Endodermal cell (in vitro differentiated cells): ENCODE results near the gene KDSR. TPM values are rescaled to one million over a fixed set of nuclear protein-coding genes. Genes with fewer than 3 reads are reported as not detected.

Experiments
- DNase-seq: peaks from one replicate; pipeline ENCODE4 v3.0.0-alpha.2; 2017
- H3K27ac ChIP-seq: 2 replicates; pipeline ENCODE4 v1.5.1; 2013; ENCODE audit warnings: mild to moderate bottlenecking, low read depth, low read length, moderate library complexity
- H3K27me3 ChIP-seq: 2 replicates; pipeline ENCODE4 v1.6.1; 2013; ENCODE audit warnings: mild to moderate bottlenecking, low read length, moderate library complexity; ENCODE audit not compliant: insufficient read depth, control insufficient read depth, poor library complexity, severe bottlenecking
- H3K36me3 ChIP-seq: 2 replicates; pipeline ENCODE4 v1.7.0; 2013; ENCODE audit warnings: mild to moderate bottlenecking, low read length, moderate library complexity; ENCODE audit not compliant: control insufficient read depth, insufficient read depth
- H3K4me1 ChIP-seq: one replicate; pipeline ENCODE4 v1.7.0; 2013; ENCODE audit warnings: low read length; ENCODE audit not compliant: control insufficient read depth, insufficient read depth
- H3K4me3 ChIP-seq: 2 replicates; pipeline ENCODE4 v1.5.1; 2013; ENCODE audit warnings: mild to moderate bottlenecking, low read length, moderate library complexity
- H3K9ac ChIP-seq: 2 replicates; pipeline ENCODE4 v1.6.1; 2013; ENCODE audit warnings: mild to moderate bottlenecking, low read length, moderate library complexity; ENCODE audit not compliant: poor library complexity, severe bottlenecking; ENCODE audit errors: extremely low read depth
- H3K9me3 ChIP-seq: 2 replicates; pipeline ENCODE4 v1.6.1; 2013; ENCODE audit warnings: mild to moderate bottlenecking, low read length, moderate library complexity; ENCODE audit not compliant: control insufficient read depth
- H3K27ac Mint-ChIP-seq: 2 replicates; pipeline ENCODE4 v1.8.0; 2020; ENCODE audit warnings: mixed read lengths
- H3K27me3 Mint-ChIP-seq: 2 replicates; pipeline ENCODE4 v1.8.0; 2021; ENCODE audit warnings: mild to moderate bottlenecking, mixed read lengths; ENCODE audit not compliant: insufficient read depth
- H3K36me3 Mint-ChIP-seq: 2 replicates; pipeline ENCODE4 v1.8.0; 2020; ENCODE audit warnings: low read depth, mixed read lengths
- H3K4me1 Mint-ChIP-seq: 2 replicates; pipeline ENCODE4 v1.8.0; 2020; ENCODE audit warnings: mixed read lengths
- H3K4me3 Mint-ChIP-seq: 2 replicates; pipeline ENCODE4 v1.8.0; 2020; ENCODE audit warnings: mild to moderate bottlenecking, moderate library complexity, mixed read lengths
- H3K9me3 Mint-ChIP-seq: 2 replicates; pipeline ENCODE4 v1.8.0; 2020; ENCODE audit warnings: mild to moderate bottlenecking, mixed read lengths
- CTCF ChIP-seq: fragments of 200-600 bp; sonication (generic); conservative IDR thresholded peaks from 2 replicates; pipeline ENCODE4 v1.5.0; 2021; ENCODE audit warnings: antibody characterized with exemption, mild to moderate bottlenecking
- WGBS, 2 experiments: methylation state at CpG; one replicate each; pipeline versions ENCODE4 v1.1.5 to v1.1.7; 2013; ENCODE audit warnings: missing lambda C conversion rate in 2 of 2, mixed read lengths in 1 of 2; ENCODE audit not compliant: insufficient coverage in 1 of 2, insufficient read length in 1 of 2; 5-methylcytosine and 5-hydroxymethylcytosine counted together
- total RNA-seq, 2 donors: library from RNA; stranded (reverse); fragmentation: NEBNext Ultra II Directional in 1 of 2; extraction: Animal tissue kit (Norgen Biotek cat#: 25700) in 1 of 2; gene quantifications; 2 replicates in 1 of 2; 3 replicates in 1 of 2; pipeline ENCODE4 v1.2.1, GENCODE V29; 2021

Gene KDSR
- total RNA-seq, 2 donors from 2014 or later: 39.3 to 51.0 TPM

DNA sequence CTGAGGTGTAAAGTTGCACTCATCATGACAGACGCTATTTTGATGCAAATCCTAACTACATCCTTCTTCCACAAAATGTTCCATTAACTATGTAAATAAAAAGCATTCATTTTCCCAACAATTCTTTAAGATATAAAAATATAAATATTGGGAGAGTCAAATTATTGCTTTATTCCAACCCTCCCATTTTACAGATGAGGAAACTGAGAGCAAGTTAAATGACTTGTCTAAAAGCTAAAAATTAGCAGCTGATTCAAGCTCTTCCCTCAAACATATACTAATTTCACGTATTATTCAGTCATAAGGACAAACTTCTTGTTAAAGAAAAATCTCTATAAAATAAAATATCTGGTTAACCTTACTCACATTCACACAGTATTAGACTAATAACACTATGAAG lies 16.8 kb downstream of the KDSR start:
- H3K27me3 Mint-ChIP-seq: no peaks in the 10 kb centered on the region
- no peaks in the 10 kb centered on the region for H3K9me3 Mint-ChIP-seq
- peaks cover 67% of the 10 kb centered on the region for H3K36me3 Mint-ChIP-seq
- H3K4me3 Mint-ChIP-seq: no peak overlapping the region
- H3K4me1 Mint-ChIP-seq: no peaks in the 10 kb centered on the region
- no peak overlapping the region for H3K9ac ChIP-seq
- no peak overlapping the region for H3K27ac Mint-ChIP-seq
- no peak overlapping the region for H3K4me3 ChIP-seq
- no peak overlapping the region for H3K27ac ChIP-seq
- peaks cover 68% of the 10 kb centered on the region for H3K36me3 ChIP-seq
- no peak for TF ChIP-seq CTCF
- H3K27me3 ChIP-seq: no peaks in the 10 kb centered on the region
- no peaks in the 10 kb centered on the region for H3K9me3 ChIP-seq
- no peak for DNase-seq
- 100% methylated on average over 1 of the region's 2 CpGs; no CpG with 5 or more reads in 1 of the 2 experiments for WGBS, 2 experiments
- no peaks in the 10 kb centered on the region for H3K4me1 ChIP-seq

DNA sequence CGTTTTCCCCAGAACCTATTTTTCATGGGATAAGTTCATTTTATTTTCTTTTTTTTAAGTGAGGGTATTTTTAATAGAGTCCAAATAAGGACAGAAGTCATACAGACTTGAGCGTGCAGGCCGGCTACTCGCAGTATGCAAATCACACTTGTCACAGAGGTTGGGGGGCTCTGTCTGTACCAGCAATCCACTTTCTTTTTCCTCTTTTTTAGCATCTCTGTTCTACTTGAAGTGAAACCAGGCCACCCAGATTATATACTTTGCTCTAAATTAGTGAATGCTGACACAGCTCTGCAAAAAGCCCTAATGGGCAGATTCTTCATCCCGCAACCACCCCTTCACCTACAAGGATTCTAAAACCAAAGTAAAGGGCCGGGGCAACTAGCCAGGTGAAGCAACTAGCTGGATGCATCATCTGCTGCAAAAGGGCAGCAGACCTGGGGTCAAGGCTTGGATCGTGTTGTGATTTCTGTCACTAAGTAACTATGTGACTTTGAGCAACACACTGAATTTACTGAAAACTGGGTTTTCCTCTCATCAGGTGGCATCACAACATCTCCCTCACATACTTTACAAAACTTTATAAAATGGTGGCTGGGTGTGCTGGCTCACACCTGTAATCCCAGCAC lies 18.4 kb downstream of the KDSR start:
- peaks cover 67% of the 10 kb centered on the region for H3K36me3 ChIP-seq
- 96 to 98% methylated on average over 7 of the region's 7 CpGs for whole genome bisulfite sequencing, 2 experiments
- peaks cover 70% of the 10 kb centered on the region for H3K36me3 Mint-ChIP-seq

DNA sequence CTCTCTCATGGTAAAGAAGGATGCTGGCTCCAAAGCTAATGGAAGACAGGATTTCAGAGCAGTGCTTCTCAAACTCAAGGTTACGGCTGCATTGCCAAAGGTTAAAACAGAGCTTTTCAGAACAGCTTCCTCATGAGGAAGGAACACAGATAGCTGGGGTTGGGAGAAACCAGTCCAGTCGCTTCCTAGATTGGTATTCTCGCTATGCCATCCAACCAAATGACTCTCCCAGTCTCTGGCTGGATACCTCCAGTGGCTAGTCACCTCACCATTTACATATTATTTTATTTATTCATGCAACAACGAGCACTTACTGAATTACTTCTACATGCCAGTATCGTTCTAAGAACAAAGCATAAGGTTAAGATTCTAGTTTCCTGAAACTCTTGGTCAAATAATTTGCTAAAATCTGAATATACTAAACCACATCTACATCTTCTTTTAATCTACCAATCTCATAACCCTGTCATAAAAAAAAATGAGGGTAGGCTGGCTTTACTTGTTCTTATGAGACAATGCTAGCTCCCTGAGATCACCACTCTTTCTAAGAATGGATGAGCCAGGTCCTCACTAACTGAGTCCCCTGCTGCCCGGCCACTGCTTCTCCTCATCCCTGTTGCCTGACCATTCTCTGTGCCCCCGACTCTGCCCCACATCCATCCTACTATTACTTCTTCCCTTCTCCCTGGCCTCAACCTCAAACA lies 20.4 kb downstream of the KDSR start:
- Mint-ChIP-seq H3K27me3 (no peaks in the 10 kb centered on the region), H3K9me3 (no peaks in the 10 kb centered on the region), H3K4me1 (no peaks in the 10 kb centered on the region), H3K36me3 (peaks cover 73% of the 10 kb centered on the region), H3K4me3 (no peak overlapping the region), H3K27ac (no peak overlapping the region)
- TF ChIP-seq CTCF: no peak
- Histone ChIP-seq H3K27me3 (no peaks in the 10 kb centered on the region), H3K9ac (no peak overlapping the region), H3K4me1 (no peaks in the 10 kb centered on the region), H3K9me3 (no peaks in the 10 kb centered on the region), H3K27ac (no peak overlapping the region), H3K36me3 (peaks cover 71% of the 10 kb centered on the region), H3K4me3 (no peak overlapping the region)
- DNase-seq: no peak
- WGBS, 2 experiments: 89 to 91% methylated on average over 4 to 7 of the region's 7 CpGs

More for the DNA sequence above, 18.4 kb downstream of the KDSR start:
- TF ChIP-seq CTCF: no peak
- H3K9me3 ChIP-seq: no peaks in the 10 kb centered on the region
- Mint-ChIP-seq H3K9me3 (no peaks in the 10 kb centered on the region), H3K27me3 (no peaks in the 10 kb centered on the region), H3K4me3 (no peak overlapping the region), H3K4me1 (no peaks in the 10 kb centered on the region), H3K27ac (no peak overlapping the region)
- H3K4me3 ChIP-seq: no peak overlapping the region
- H3K27me3 ChIP-seq: no peaks in the 10 kb centered on the region
- H3K4me1 ChIP-seq: no peaks in the 10 kb centered on the region
- H3K9ac ChIP-seq: no peak overlapping the region
- H3K27ac ChIP-seq: no peak overlapping the region
- DNase-seq: no peak
